ENCODE measurements around the gene SLC13A1.
"Not testable (repeated sequence)": the region's sequence is repeated elsewhere in the genome, so short reads cannot be mapped to it uniquely, and the experiment has no call there.

- not testable (repeated sequence) for TF ChIP-seq NFYB (IDR thresholded peaks at IDR 0.05; ENCODE audit: insufficient read depth, low read depth, low read length); EP300 (IDR thresholded peaks at IDR 0.05; ENCODE audit: borderline replicate concordance in 1 of 2, control insufficient read depth in 1 of 2, low read depth in 2 of 2, low read length in 2 of 2); MAX (IDR thresholded peaks at IDR 0.05; ENCODE audit: low read depth, low read length); FOS (IDR thresholded peaks at IDR 0.05; ENCODE audit: borderline replicate concordance, extremely low read depth, insufficient read length); JUND (IDR thresholded peaks at IDR 0.05; ENCODE audit: low read depth, low read length); CTCF (IDR thresholded peaks at IDR 0.05 in 2 of 3, conservative IDR thresholded peaks at IDR 0.05 in 1 of 3; ENCODE audit: control insufficient read depth in 2 of 3, extremely low read depth in 1 of 3, insufficient read depth in 1 of 3, low read depth in 3 of 3, low read length in 3 of 3); SIX5 (IDR thresholded peaks at IDR 0.05; ENCODE audit: low read depth, low read length, severe bottlenecking); ZBED1 (IDR thresholded peaks at IDR 0.05; ENCODE audit: borderline replicate concordance); HDGF (IDR thresholded peaks at IDR 0.05); CREB1 (IDR thresholded peaks at IDR 0.05; ENCODE audit: low read depth)
These were observed 27.9 kb upstream of the SLC13A1 start for GRCh38 chr7:123227666-123228065.

Data from GM12878 (cell line).